ENCODE measurements around the gene COLEC12. TPM values are rescaled to one million over a fixed set of nuclear protein-coding genes. Genes with fewer than 3 reads are reported as not detected.

Gene COLEC12
- total RNA-seq, 1 donor from 2014 or later = 70.0 TPM

- Mint-ChIP-seq H3K27ac (peak overlapping the region; percentile 85), H3K9me3 (no peaks in the 10 kb centered on the region), H3K4me3 (no peak overlapping the region), H3K27me3 (ENCODE audit: low read depth) (no peaks in the 10 kb centered on the region), H3K4me1 (peaks cover 62% of the 10 kb centered on the region), H3K36me3 (peaks cover 4% of the 10 kb centered on the region)
- TF ChIP-seq CTCF (IDR thresholded peaks at IDR 0.05; ENCODE audit: unreplicated experiment) = no peak
- DNase-seq (ENCODE audit: low spot score in 2 of 2, unreplicated experiment in 2 of 2) = no peak
Observed at GRCh38 chr18:362311-363290, 137.9 kb downstream of the COLEC12 start.

- H3K27me3 Mint-ChIP-seq (ENCODE audit: low read depth) = no peaks in the 10 kb centered on the region
- H3K4me3 Mint-ChIP-seq = no peak overlapping the region
- no peak for TF ChIP-seq CTCF (IDR thresholded peaks at IDR 0.05; ENCODE audit: unreplicated experiment)
- DNase-seq (ENCODE audit: low spot score in 2 of 2, unreplicated experiment in 2 of 2) = peak in 1 of 2 experiments; percentile 51
- peaks cover 4% of the 10 kb centered on the region for H3K36me3 Mint-ChIP-seq
- peak overlapping the region; percentile 85 for H3K27ac Mint-ChIP-seq
- H3K4me1 Mint-ChIP-seq = peaks cover 56% of the 10 kb centered on the region
- H3K9me3 Mint-ChIP-seq = no peaks in the 10 kb centered on the region
Observed at GRCh38 chr18:361941-362310, 138.6 kb downstream of the COLEC12 start.

GRCh38 chr18:361100-361732 lies 139.3 kb downstream of the COLEC12 start:
- no peak for DNase-seq (ENCODE audit: low spot score in 2 of 2, unreplicated experiment in 2 of 2)
- Mint-ChIP-seq H3K27me3 (ENCODE audit: low read depth) (no peaks in the 10 kb centered on the region), H3K4me3 (no peak overlapping the region), H3K4me1 (peaks cover 55% of the 10 kb centered on the region), H3K9me3 (no peaks in the 10 kb centered on the region), H3K36me3 (peaks cover 6% of the 10 kb centered on the region), H3K27ac (peak overlapping the region; percentile 85)
- no peak for TF ChIP-seq CTCF (IDR thresholded peaks at IDR 0.05; ENCODE audit: unreplicated experiment)

- Mint-ChIP-seq H3K27me3 (ENCODE audit: low read depth) (no peaks in the 10 kb centered on the region), H3K27ac (no peak overlapping the region), H3K36me3 (peaks cover 9% of the 10 kb centered on the region), H3K4me3 (no peak overlapping the region), H3K4me1 (peaks cover 54% of the 10 kb centered on the region), H3K9me3 (no peaks in the 10 kb centered on the region)
- no peak for TF ChIP-seq CTCF (IDR thresholded peaks at IDR 0.05; ENCODE audit: unreplicated experiment)
- DNase-seq (ENCODE audit: low spot score in 2 of 2, unreplicated experiment in 2 of 2) = no peak
Observed at GRCh38 chr18:360676-361075, 139.8 kb downstream of the COLEC12 start.

GRCh38 chr18:356778-357177 lies 143.7 kb downstream of the COLEC12 start:
- DNase-seq (ENCODE audit: low spot score in 2 of 2, unreplicated experiment in 2 of 2) = no peak
- peaks cover 44% of the 10 kb centered on the region for H3K4me1 Mint-ChIP-seq
- no peaks in the 10 kb centered on the region for H3K9me3 Mint-ChIP-seq
- no peak overlapping the region for H3K4me3 Mint-ChIP-seq
- no peaks in the 10 kb centered on the region for H3K27me3 Mint-ChIP-seq (ENCODE audit: low read depth)
- peaks cover 19% of the 10 kb centered on the region for H3K36me3 Mint-ChIP-seq
- TF ChIP-seq CTCF (IDR thresholded peaks at IDR 0.05; ENCODE audit: unreplicated experiment) = no peak
- peak overlapping the region; percentile 22 for H3K27ac Mint-ChIP-seq

Data from mesothelial cell of epicardium (in vitro differentiated cells).